SK-N-SH (cell line): ENCODE measurements around the gene VSIG10L2. TPM values are rescaled to one million over a fixed set of nuclear protein-coding genes. Genes with fewer than 3 reads are reported as not detected.

Experiments used
- CTCF ChIA-PET: fragments of 300-600, 350-600 bp; formaldehyde crosslinking; extraction: SDS; loops from one replicate; lab custom pipeline; 2021; lab: Yijun Ruan, JAX
- POLR2A ChIA-PET: fragments of 350-600 bp; sonication (Branson Sonifier 250); formaldehyde crosslinking; extraction: SDS; loops from one replicate; lab custom pipeline; 2020; ENCODE audit warnings: antibody characterized with exemption, inconsistent platforms; lab: Yijun Ruan, JAX
- DNase-seq: peaks from one replicate; pipeline ENCODE4 v3.0.0; 2012
- H2AFZ ChIP-seq: fragments of 200-600 bp; sonication (generic); 2 replicates; pipeline ENCODE4 v1.8.1; 2016; ENCODE audit warnings: antibody characterized with exemption, mild to moderate bottlenecking, low read depth
- H3F3A ChIP-seq: fragments of 200-600 bp; sonication (generic); replicated peaks from 2 replicates; pipeline ENCODE3; 2016; ENCODE audit warnings: antibody characterized with exemption, mild to moderate bottlenecking; ENCODE audit not compliant: insufficient read depth
- H3K27ac ChIP-seq, 2 experiments: fragments of 200-500 bp in 1 of 2; fragments of 200-600 bp in 1 of 2; sonication (Bioruptor generic) in 1 of 2; sonication (generic), shearing (Covaris generic) in 1 of 2; 2 replicates each; pipeline versions ENCODE4 v1.5.1 to v1.6.1; 2014 to 2016; ENCODE audit warnings: low read depth in 2 of 2, inconsistent platforms in 1 of 2, low read length in 1 of 2, mild to moderate bottlenecking in 1 of 2, mixed read lengths in 1 of 2
- H3K27me3 ChIP-seq: fragments of 200-600 bp; sonication (generic), shearing (Covaris generic); 2 replicates; pipeline ENCODE4 v1.6.1; 2016; ENCODE audit warnings: mixed run types; ENCODE audit not compliant: insufficient read depth
- H3K36me3 ChIP-seq, 2 experiments: fragments of 200-500 bp in 1 of 2; fragments of 200-600 bp in 1 of 2; sonication (Bioruptor generic) in 1 of 2; sonication (generic) in 1 of 2; replicated peaks in 1 of 2; 2 replicates each; pipeline versions ENCODE3 to v1.5.1; 2014 to 2016; ENCODE audit warnings: low read length in 1 of 2, mild to moderate bottlenecking in 1 of 2; ENCODE audit not compliant: insufficient read depth in 2 of 2, control insufficient read depth in 1 of 2
- H3K4me1 ChIP-seq, 2 experiments: fragments of 200-500 bp in 1 of 2; fragments of 200-600 bp in 1 of 2; sonication (Bioruptor generic) in 1 of 2; sonication (generic), shearing (Covaris generic) in 1 of 2; 2 replicates each; pipeline versions ENCODE4 v1.5.1 to v1.6.1; 2014 to 2016; ENCODE audit warnings: low read depth in 1 of 2, low read length in 1 of 2, mixed run types in 1 of 2; ENCODE audit not compliant: insufficient read depth in 2 of 2, control insufficient read depth in 1 of 2
- H3K4me2 ChIP-seq: fragments of 200-600 bp; sonication (generic), shearing (Covaris generic); 2 replicates; pipeline ENCODE4 v1.6.1; 2017; ENCODE audit warnings: mixed run types
- H3K4me3 ChIP-seq, 2 experiments: fragments of 200-500 bp in 1 of 2; fragments of 200-600 bp in 1 of 2; sonication (Bioruptor generic) in 1 of 2; sonication (generic), shearing (Covaris generic) in 1 of 2; 2 replicates each; pipeline versions ENCODE4 v1.5.1 to v1.8.1; 2014 to 2016; ENCODE audit warnings: low read depth in 2 of 2, inconsistent platforms in 1 of 2, low read length in 1 of 2, mild to moderate bottlenecking in 1 of 2, mixed read lengths in 1 of 2, moderate library complexity in 1 of 2
- H3K79me2 ChIP-seq: fragments of 200-600 bp; sonication (generic); 2 replicates; pipeline ENCODE4 v1.8.1; 2017; ENCODE audit warnings: mild to moderate bottlenecking; ENCODE audit not compliant: insufficient read depth
- H3K9ac ChIP-seq: fragments of 200-600 bp; sonication (generic); 2 replicates; pipeline ENCODE4 v1.6.1; 2017; ENCODE audit warnings: mixed run types
- H3K9me2 ChIP-seq: fragments of 200-600 bp; sonication (generic); 2 replicates; pipeline ENCODE4 v1.6.1; 2017; ENCODE audit warnings: mixed run types
- H3K9me3 ChIP-seq: fragments of 200-600 bp; sonication (generic); 2 replicates; pipeline ENCODE4 v1.6.1; 2017; ENCODE audit warnings: mixed run types, mild to moderate bottlenecking, moderate library complexity
- H4K20me1 ChIP-seq: fragments of 200-600 bp; sonication (generic); 2 replicates; pipeline ENCODE4 v1.6.1; 2017; ENCODE audit warnings: mild to moderate bottlenecking, mixed run types; ENCODE audit not compliant: insufficient read depth
- CHD2 ChIP-seq: fragments of 150-350 bp; IDR thresholded peaks from 2 replicates; pipeline ENCODE4 v1.6.1; 2018; ENCODE audit warnings: low read length; ENCODE audit not compliant: partially characterized antibody
- EZH2phosphoT487 ChIP-seq: fragments of 200-600 bp; sonication (generic); IDR thresholded peaks from 2 replicates; pipeline ENCODE4 v1.6.1; 2017; ENCODE audit warnings: low read depth, mixed run types, mild to moderate bottlenecking, antibody characterized with exemption, moderate library complexity, borderline replicate concordance
- FOSL2 ChIP-seq: IDR thresholded peaks from 2 replicates; pipeline ENCODE4 v1.4.0; 2012; ENCODE audit warnings: low read depth, mild to moderate bottlenecking, moderate library complexity, borderline replicate concordance
- FOXJ3 ChIP-seq: sonication (generic); formaldehyde crosslinking; IDR thresholded peaks from 2 replicates; pipeline ENCODE4 v1.5.1; 2020; ENCODE audit warnings: mild to moderate bottlenecking, missing genetic modification reagents
- FOXM1 ChIP-seq: IDR thresholded peaks from 2 replicates; pipeline ENCODE4 v1.4.0; 2012; ENCODE audit warnings: low read depth, mild to moderate bottlenecking
- MAX ChIP-seq: IDR thresholded peaks from 2 replicates; pipeline ENCODE4 v1.4.0; 2012; ENCODE audit warnings: low read depth
- MEF2A ChIP-seq: IDR thresholded peaks from 2 replicates; pipeline ENCODE4 v1.4.0; 2012; ENCODE audit warnings: low read depth, borderline replicate concordance
- NRF1 ChIP-seq: IDR thresholded peaks from 2 replicates; pipeline ENCODE4 v1.6.1; 2012; ENCODE audit warnings: low read depth, mild to moderate bottlenecking, low read length
- RCOR1 ChIP-seq: fragments of 150-350 bp; IDR thresholded peaks from 2 replicates; pipeline ENCODE4 v1.6.1; 2017; ENCODE audit warnings: antibody characterized with exemption, low read length
- TAF1 ChIP-seq: IDR thresholded peaks from 2 replicates; pipeline ENCODE4 v1.6.1; 2012; ENCODE audit warnings: low read depth, mild to moderate bottlenecking, low read length, moderate library complexity, borderline replicate concordance
- YY1 ChIP-seq: IDR thresholded peaks from 2 replicates; pipeline ENCODE4 v1.4.0; 2012; ENCODE audit warnings: low read depth, mild to moderate bottlenecking
- whole genome bisulfite sequencing: methylation state at CpG from one replicate; pipeline ENCODE4 v1.1.6; 2017; ENCODE audit warnings: low lambda C conversion rate; 5-methylcytosine and 5-hydroxymethylcytosine counted together
- polyA plus RNA-seq, 3 experiments: library from polyadenylated mRNA; depleted of rRNA; stranded (reverse); fragments of >200 nt; gene quantifications; 2 replicates each; pipeline ENCODE4 v1.2.3, GENCODE V29; 2012
- TF ChIP-seq, protein P1 (sequence below): IDR thresholded peaks from 2 replicates; pipeline ENCODE4 v1.4.0; 2012; ENCODE audit warnings: low read depth, borderline replicate concordance
- TF ChIP-seq, protein P2 (sequence below): IDR thresholded peaks from 2 replicates; pipeline ENCODE4; 2012

The VSIG10L2 gene
- polyA plus RNA-seq (2012; rRNA removed) = 0.02 and 0.16 TPM in 2 replicates
- polyA plus RNA-seq (2012; cell fraction: cytosol; rRNA removed) = 0.01 and 0.05 TPM in 2 replicates
- polyA plus RNA-seq (2012; cell fraction: nucleus; rRNA removed) = 0.16 and 0.85 TPM in 2 replicates

GRCh38 chr11:125945797-125946520, at the start of gene VSIG10L2:
Gene VSIG10L2 (plus strand): TSS chr11:125946044. CDS start chr11:125946056, 12 bp downstream.
- CTCF ChIA-PET = interaction anchor here (1.0 to 6.0 kb wide), 3 partner anchors 18 to 248 kb away, joined by 3 to 55 read pairs (median 15); no protein-coding TSS in a partner anchor
- WGBS = 70% methylated on average over 8 of the region's 8 CpGs
- Histone ChIP-seq H3F3A (no peaks in the 10 kb centered on the region), H3K4me1 (peaks cover 0 to 30% of the 10 kb centered on the region in 2 experiments; a peak in 1 of 4 replicates), H3K36me3 (no peaks in the 10 kb centered on the region), H3K4me2 (no peak within 1 kb of the TSS)
- TF ChIP-seq RCOR1 (no peak), EZH2phosphoT487 (no peak), FOSL2 (peak; percentile 15; the same call in 1 of the 2 replicates)
- TF ChIP-seq, all 33 proteins: peak for 1
- no peak within 1 kb of the TSS for H2AFZ ChIP-seq
- DNase-seq = no peak
- no peaks in the 10 kb centered on the region for H3K79me2 ChIP-seq
- H3K27me3 ChIP-seq = no peaks in the 10 kb centered on the region
- H3K9me3 ChIP-seq = no peaks in the 10 kb centered on the region
- H3K9ac ChIP-seq = no peak within 1 kb of the TSS
- POLR2A ChIA-PET = no interaction called here
- H3K27ac ChIP-seq = no peak within 1 kb of the TSS
- H3K4me3 ChIP-seq = no peak within 1 kb of the TSS
- no peaks in the 10 kb centered on the region for H3K9me2 ChIP-seq
- H4K20me1 ChIP-seq = no peaks in the 10 kb centered on the region

DNA sequence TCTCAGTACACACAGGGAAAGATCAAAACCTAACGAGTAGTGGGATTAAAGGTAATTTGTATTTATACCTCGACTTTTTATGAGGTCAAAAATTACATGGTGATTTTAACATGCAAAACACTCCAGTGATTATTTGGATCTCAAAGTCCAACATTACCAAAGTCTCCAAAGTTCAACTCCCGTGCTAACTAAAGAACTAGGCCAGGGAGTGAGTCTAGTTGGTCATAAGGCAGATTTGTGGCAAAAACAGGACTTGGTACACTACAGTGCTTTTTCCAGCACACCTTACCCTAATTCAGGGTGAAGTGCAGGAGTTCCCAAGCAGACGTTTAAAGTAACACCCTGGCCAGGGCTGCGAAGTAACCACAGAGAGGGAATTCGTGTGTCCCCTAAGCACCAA, 44.0 kb upstream of the VSIG10L2 start:
- H3K9me2 ChIP-seq = no peaks in the 10 kb centered on the region
- H3K4me2 ChIP-seq = peak overlapping the region; percentile 91; the same call in 1 of the 2 replicates
- no peaks in the 10 kb centered on the region for H3F3A ChIP-seq
- no peak overlapping the region for H2AFZ ChIP-seq
- CTCF ChIA-PET = no interaction called here
- H3K4me3 ChIP-seq = peak overlapping the region; percentile 95 to 98
- H3K9me3 ChIP-seq = no peaks in the 10 kb centered on the region
- TF ChIP-seq CHD2 (no peak), TAF1 (no peak), NRF1 (no peak), MAX (no peak), FOXM1 (no peak), RCOR1 (no peak), YY1 (no peak), FOXJ3 (CRISPR knock-in tag) (no peak), MEF2A (no peak)
- TF ChIP-seq, protein P1, sequence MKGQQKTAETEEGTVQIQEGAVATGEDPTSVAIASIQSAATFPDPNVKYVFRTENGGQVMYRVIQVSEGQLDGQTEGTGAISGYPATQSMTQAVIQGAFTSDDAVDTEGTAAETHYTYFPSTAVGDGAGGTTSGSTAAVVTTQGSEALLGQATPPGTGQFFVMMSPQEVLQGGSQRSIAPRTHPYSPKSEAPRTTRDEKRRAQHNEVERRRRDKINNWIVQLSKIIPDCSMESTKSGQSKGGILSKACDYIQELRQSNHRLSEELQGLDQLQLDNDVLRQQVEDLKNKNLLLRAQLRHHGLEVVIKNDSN = no peak
- TF ChIP-seq, protein P2, sequence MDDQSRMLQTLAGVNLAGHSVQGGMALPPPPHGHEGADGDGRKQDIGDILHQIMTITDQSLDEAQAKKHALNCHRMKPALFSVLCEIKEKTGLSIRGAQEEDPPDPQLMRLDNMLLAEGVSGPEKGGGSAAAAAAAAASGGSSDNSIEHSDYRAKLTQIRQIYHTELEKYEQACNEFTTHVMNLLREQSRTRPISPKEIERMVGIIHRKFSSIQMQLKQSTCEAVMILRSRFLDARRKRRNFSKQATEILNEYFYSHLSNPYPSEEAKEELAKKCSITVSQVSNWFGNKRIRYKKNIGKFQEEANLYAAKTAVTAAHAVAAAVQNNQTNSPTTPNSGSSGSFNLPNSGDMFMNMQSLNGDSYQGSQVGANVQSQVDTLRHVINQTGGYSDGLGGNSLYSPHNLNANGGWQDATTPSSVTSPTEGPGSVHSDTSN = no peak
- no peak overlapping the region for H3K9ac ChIP-seq
- H4K20me1 ChIP-seq = no peaks in the 10 kb centered on the region
- peaks cover 0 to 33% of the 10 kb centered on the region in 2 experiments for H3K36me3 ChIP-seq
- POLR2A ChIA-PET = interaction anchor here (0.7 kb wide), 1 partner anchor 895 kb away, joined by 7 read pairs; no protein-coding TSS in a partner anchor
- H3K27ac ChIP-seq = no peak overlapping the region; a peak in 1 of 4 replicates
- peaks cover 12% of the 10 kb centered on the region; the same call in 1 of the 2 replicates for H3K27me3 ChIP-seq
- DNase-seq = no peak
- peaks cover 0 to 8% of the 10 kb centered on the region in 2 experiments; a peak in 2 of 4 replicates for H3K4me1 ChIP-seq
- H3K79me2 ChIP-seq = peaks cover 36% of the 10 kb centered on the region
- WGBS = 69% methylated on average over 6 of the region's 6 CpGs
